Peyer's patch (tissue), 4 donors: ENCODE results near the gene IFT43. TPM values are rescaled to one million over a fixed set of nuclear protein-coding genes. Genes with fewer than 3 reads are reported as not detected.
A peak's percentile ranks its signal among the peaks of the same experiment; 100 is the strongest.

Experiments used
- DNase-seq, 3 donors: peaks; one replicate each; pipeline ENCODE4 v3.0.0-alpha.2; 2017 to 2019
- H3K27ac ChIP-seq, 4 donors: fragments of 200-600 bp; sonication (generic); one replicate each; pipeline ENCODE4 v1.5.1; 2016 to 2019
- H3K27me3 ChIP-seq, 2 donors: fragments of 200-600 bp; sonication (generic); one replicate each; pipeline ENCODE4 v1.5.1; 2019
- H3K36me3 ChIP-seq, 3 donors: fragments of 200-600 bp; sonication (generic); one replicate each; pipeline ENCODE4 v1.5.1; 2016 to 2019
- H3K4me1 ChIP-seq, 4 donors: fragments of 200-600 bp; sonication (generic); one replicate each; pipeline ENCODE4 v1.5.1; 2016 to 2019
- H3K4me3 ChIP-seq, 4 donors: fragments of 200-600 bp; sonication (generic); 1 replicate in 3 of 4; 2 replicates in 1 of 4; pipeline ENCODE4 v1.5.1; 2016 to 2019; ENCODE audit warnings: mild to moderate bottlenecking in 1 of 4
- H3K9me3 ChIP-seq, 4 donors: fragments of 200-600 bp; sonication (generic); one replicate each; pipeline ENCODE4 v1.5.1; 2016 to 2019; ENCODE audit warnings: mild to moderate bottlenecking in 1 of 4
- POLR2A ChIP-seq, 2 donors: fragments of 450-650 bp; IDR thresholded peaks; one replicate each; pipeline ENCODE4 v1.5.1; 2017; ENCODE audit warnings: antibody characterized with exemption in 2 of 2, mild to moderate bottlenecking in 2 of 2, moderate library complexity in 2 of 2
- total RNA-seq, 4 donors: library from RNA; depleted of rRNA; stranded (reverse); fragments of >200 nt; gene quantifications; one replicate each; pipeline ENCODE4 v1.1.0, GENCODE V29; 2016
- TF ChIP-seq, protein P1 (sequence below), 6 experiments: fragments of 450-650 bp in 4 of 6; fragments of 200-600 bp in 2 of 6; sonication (generic) in 1 of 6; IDR thresholded peaks; one replicate each; pipeline ENCODE4 v1.5.1; 2017 to 2019; ENCODE audit warnings: antibody characterized with exemption in 6 of 6, mild to moderate bottlenecking in 3 of 6, moderate library complexity in 1 of 6

The IFT43 gene
- total RNA-seq, 4 donors from 2014 or later: 23.9 to 42.8 (median 33.6) TPM

DNA sequence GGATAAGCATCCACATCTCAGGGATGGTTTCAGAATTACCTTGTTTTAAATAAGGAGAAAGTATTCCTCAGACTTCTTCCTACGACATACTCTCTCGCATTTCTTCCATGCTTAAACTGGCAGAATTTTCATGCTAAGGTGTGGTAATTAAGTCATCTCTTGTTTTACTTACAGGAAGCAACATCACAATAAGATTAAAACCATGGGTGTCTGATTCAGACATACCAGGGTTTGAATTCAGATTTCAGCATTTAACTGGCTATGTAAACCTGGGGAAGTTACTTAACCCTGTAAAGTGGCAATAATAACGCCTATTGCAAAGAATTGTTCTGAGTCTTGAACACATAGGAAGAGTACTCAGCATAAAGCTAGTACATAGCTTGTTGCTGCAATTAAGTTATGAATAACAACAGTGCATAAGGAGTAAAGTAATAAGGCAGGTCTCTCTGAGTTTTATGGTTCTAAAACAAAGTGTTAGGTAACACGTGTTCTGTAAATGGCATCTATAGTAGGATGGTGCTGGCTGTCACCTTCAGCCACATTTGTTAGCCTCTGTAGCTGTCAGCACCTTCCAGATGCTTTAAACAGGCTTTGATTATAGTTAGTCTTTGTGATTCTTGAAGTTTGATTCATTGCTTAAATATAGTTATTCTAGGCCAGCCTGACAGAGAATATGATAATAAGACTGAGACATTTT lies 38.8 kb downstream of the IFT43 start:
- TF ChIP-seq POLR2A (IDR thresholded peaks at IDR 0.05): no peak
- TF ChIP-seq, protein P1, sequence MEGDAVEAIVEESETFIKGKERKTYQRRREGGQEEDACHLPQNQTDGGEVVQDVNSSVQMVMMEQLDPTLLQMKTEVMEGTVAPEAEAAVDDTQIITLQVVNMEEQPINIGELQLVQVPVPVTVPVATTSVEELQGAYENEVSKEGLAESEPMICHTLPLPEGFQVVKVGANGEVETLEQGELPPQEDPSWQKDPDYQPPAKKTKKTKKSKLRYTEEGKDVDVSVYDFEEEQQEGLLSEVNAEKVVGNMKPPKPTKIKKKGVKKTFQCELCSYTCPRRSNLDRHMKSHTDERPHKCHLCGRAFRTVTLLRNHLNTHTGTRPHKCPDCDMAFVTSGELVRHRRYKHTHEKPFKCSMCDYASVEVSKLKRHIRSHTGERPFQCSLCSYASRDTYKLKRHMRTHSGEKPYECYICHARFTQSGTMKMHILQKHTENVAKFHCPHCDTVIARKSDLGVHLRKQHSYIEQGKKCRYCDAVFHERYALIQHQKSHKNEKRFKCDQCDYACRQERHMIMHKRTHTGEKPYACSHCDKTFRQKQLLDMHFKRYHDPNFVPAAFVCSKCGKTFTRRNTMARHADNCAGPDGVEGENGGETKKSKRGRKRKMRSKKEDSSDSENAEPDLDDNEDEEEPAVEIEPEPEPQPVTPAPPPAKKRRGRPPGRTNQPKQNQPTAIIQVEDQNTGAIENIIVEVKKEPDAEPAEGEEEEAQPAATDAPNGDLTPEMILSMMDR (IDR thresholded peaks at IDR 0.05): no peak
- Histone ChIP-seq H3K36me3 (peaks cover 0 to 12% (median 0%) of the 10 kb centered on the region in 3 donors), H3K27me3 (no peaks in the 10 kb centered on the region), H3K4me1 (peaks cover 0 to 5% (median 0%) of the 10 kb centered on the region in 4 donors), H3K9me3 (no peaks in the 10 kb centered on the region), H3K27ac (peak overlapping the region in 2 of 4 donors; percentile 39 to 71), H3K4me3 (no peak overlapping the region)
- no peak for DNase-seq

DNA sequence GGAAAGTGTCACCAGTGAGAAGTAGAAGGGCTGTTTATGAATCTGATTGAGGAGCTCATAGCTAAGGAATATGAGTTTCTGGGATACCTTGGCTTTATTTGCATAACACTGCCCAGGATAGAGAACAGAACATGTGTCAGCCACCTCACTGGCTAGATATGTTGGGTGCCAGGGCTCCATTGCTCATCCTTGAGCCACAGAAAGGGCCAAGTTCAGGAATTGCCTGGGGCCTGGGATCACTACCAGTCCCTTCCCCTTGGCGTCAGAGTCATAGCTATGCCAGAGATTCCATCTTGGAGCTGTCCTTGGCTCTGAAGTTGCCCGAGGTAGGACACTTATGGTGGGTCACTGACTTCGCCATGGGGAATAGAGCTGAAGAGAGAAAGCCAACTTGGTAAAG lies 49.0 kb downstream of the IFT43 start:
- Histone ChIP-seq H3K9me3 (no peaks in the 10 kb centered on the region), H3K4me3 (no peak overlapping the region), H3K27me3 (no peaks in the 10 kb centered on the region), H3K4me1 (no peaks in the 10 kb centered on the region), H3K27ac (no peak overlapping the region), H3K36me3 (peaks cover 0 to 10% (median 0%) of the 10 kb centered on the region in 3 donors)
- TF ChIP-seq, protein P1 (IDR thresholded peaks at IDR 0.05): no peak
- no peak for TF ChIP-seq POLR2A (IDR thresholded peaks at IDR 0.05)
- no peak for DNase-seq

DNA sequence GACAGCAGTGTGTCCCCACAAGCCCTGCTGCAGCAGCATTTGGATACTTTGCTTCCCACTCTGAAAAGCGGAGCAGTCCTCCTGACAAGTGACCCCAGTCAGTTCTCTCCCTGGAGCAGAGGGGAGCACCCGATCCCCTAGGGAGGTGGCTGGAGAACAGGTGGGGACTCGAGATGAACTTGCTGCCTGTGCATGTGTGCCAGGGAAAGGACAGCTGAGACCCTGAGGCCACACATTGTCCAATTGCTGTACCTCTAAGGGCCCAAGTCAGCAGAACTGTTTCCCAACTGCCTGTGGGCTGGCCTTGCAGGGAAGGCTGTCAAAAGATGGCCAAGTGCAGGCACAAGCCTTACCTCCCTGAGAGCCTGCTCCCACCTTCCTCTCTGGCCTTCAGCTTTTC lies 55.1 kb downstream of the IFT43 start:
- Histone ChIP-seq H3K27me3 (no peaks in the 10 kb centered on the region), H3K4me3 (no peak overlapping the region), H3K4me1 (no peaks in the 10 kb centered on the region), H3K36me3 (peaks cover 0 to 7% (median 0%) of the 10 kb centered on the region in 3 donors), H3K9me3 (no peaks in the 10 kb centered on the region), H3K27ac (no peak overlapping the region)
- no peak for DNase-seq
- no peak for TF ChIP-seq POLR2A (IDR thresholded peaks at IDR 0.05)
- TF ChIP-seq, protein P1 (IDR thresholded peaks at IDR 0.05): no peak

DNA sequence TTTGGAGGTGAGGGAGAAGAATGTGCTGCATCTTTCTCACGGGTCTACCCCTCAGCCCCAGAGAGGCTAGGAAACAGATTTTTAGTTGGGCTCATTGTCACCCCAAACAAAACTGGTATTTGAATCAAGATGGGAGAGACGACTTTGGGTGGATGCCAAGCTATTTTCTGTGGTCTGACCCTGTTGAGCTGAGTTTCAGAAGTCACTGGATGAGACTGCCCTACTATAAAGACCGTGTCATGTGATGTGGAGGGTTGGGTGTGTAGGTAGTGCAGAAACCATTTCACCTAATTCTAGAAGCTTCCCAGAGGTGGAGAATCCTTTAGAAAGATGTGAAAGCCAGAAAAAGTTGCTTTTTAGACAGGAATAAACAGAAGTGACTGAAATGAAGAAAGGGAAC lies 60.2 kb downstream of the IFT43 start:
- no peak for DNase-seq

DNA sequence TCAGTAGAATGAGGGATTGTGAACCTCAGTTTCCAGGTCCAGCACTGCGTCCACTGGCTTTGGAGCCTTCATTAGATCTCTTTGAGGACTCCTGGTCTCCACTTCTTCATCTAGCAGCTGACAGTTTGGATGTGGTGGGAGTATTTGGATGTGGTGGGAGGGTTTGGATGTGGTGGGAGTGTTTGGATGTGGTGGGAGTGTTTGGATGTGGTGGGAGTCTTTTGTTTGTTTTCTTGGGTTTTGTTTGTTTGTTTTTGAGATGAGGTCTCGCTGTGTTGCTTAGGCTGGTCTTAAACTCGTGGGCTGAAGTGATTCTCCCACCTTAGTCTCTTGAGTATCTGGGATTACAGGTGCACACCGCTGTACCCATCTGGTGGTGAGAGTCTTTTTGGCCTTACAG lies 64.7 kb downstream of the IFT43 start:
- Histone ChIP-seq H3K4me1 (no peaks in the 10 kb centered on the region), H3K4me3 (no peak overlapping the region), H3K36me3 (no peaks in the 10 kb centered on the region), H3K9me3 (no peaks in the 10 kb centered on the region), H3K27me3 (no peaks in the 10 kb centered on the region), H3K27ac (no peak overlapping the region)
- TF ChIP-seq, protein P1 (IDR thresholded peaks at IDR 0.05): no peak
- TF ChIP-seq POLR2A (IDR thresholded peaks at IDR 0.05): no peak
- DNase-seq: no peak

More for the DNA sequence above, 60.2 kb downstream of the IFT43 start:
- Histone ChIP-seq H3K4me3 (no peak overlapping the region), H3K27me3 (no peaks in the 10 kb centered on the region), H3K9me3 (no peaks in the 10 kb centered on the region), H3K4me1 (no peaks in the 10 kb centered on the region), H3K27ac (no peak overlapping the region), H3K36me3 (peaks cover 0 to 7% (median 0%) of the 10 kb centered on the region in 3 donors)
- no peak for TF ChIP-seq POLR2A (IDR thresholded peaks at IDR 0.05)
- TF ChIP-seq, protein P1 (IDR thresholded peaks at IDR 0.05): no peak
